Fibroblast of lung (primary cell): ENCODE measurements around the gene TMBIM6. TPM values are rescaled to one million over a fixed set of nuclear protein-coding genes. Genes with fewer than 3 reads are reported as not detected.

Source experiments
- DNase-seq, 2 donors: peaks; one replicate each; pipeline versions ENCODE4 v3.0.0 to v3.0.0-alpha.2; 2010; ENCODE audit warnings: low read depth in 2 of 2
- H2AFZ ChIP-seq: 2 replicates; pipeline ENCODE4 v1.5.1; 2012; ENCODE audit warnings: low read length, control low read depth, inconsistent platforms
- H3K27ac ChIP-seq: 2 replicates; pipeline ENCODE4 v1.5.1; 2011; ENCODE audit warnings: low read length, control low read depth; ENCODE audit not compliant: insufficient read depth
- H3K27me3 ChIP-seq: 2 replicates; pipeline ENCODE4 v1.5.1; 2011; ENCODE audit warnings: mild to moderate bottlenecking, low read length; ENCODE audit not compliant: control insufficient read depth, insufficient read depth
- H3K36me3 ChIP-seq: 2 replicates; pipeline ENCODE4 v1.5.1; 2011; ENCODE audit warnings: low read length; ENCODE audit not compliant: control insufficient read depth, insufficient read depth
- H3K4me1 ChIP-seq: 2 replicates; pipeline ENCODE4 v1.5.1; 2011; ENCODE audit warnings: low read length; ENCODE audit not compliant: control insufficient read depth, insufficient read depth; ENCODE audit errors: extremely low read depth
- H3K4me2 ChIP-seq: 2 replicates; pipeline ENCODE4 v1.5.1; 2011; ENCODE audit warnings: low read length, control low read depth; ENCODE audit not compliant: insufficient read depth; ENCODE audit errors: extremely low read depth
- H3K4me3 ChIP-seq, 4 experiments: fragments of 200-600 bp in 1 of 4; sonication (generic) in 1 of 4; replicated peaks in 1 of 4; 2 replicates each; pipeline ENCODE4 v1.5.1; 2011 to 2016; ENCODE audit warnings: low read length in 4 of 4, low read depth in 3 of 4, mild to moderate bottlenecking in 3 of 4, control low read depth in 2 of 4, inconsistent platforms in 1 of 4, mixed read lengths in 1 of 4; ENCODE audit not compliant: insufficient read depth in 1 of 4; ENCODE audit errors: control extremely low read depth in 1 of 4
- H3K79me2 ChIP-seq: 2 replicates; pipeline ENCODE4 v1.5.1; 2012; ENCODE audit warnings: mild to moderate bottlenecking, low read length, inconsistent platforms; ENCODE audit not compliant: control insufficient read depth, insufficient read depth
- H3K9ac ChIP-seq: 2 replicates; pipeline ENCODE4 v1.5.1; 2011; ENCODE audit warnings: mild to moderate bottlenecking, low read length, control low read depth; ENCODE audit not compliant: insufficient read depth
- H3K9me3 ChIP-seq: 2 replicates; pipeline ENCODE4 v1.5.1; 2012; ENCODE audit warnings: low read depth, low read length; ENCODE audit not compliant: control insufficient read depth, insufficient read depth
- H4K20me1 ChIP-seq: 2 replicates; pipeline ENCODE4 v1.5.1; 2011; ENCODE audit warnings: low read length; ENCODE audit not compliant: control insufficient read depth, insufficient read depth; ENCODE audit errors: extremely low read depth
- CTCF ChIP-seq, 2 donors: IDR thresholded peaks in 1 of 2; conservative IDR thresholded peaks in 1 of 2; 1 replicate in 1 of 2; 2 replicates in 1 of 2; pipeline ENCODE4 v1.5.1; 2011 to 2012; ENCODE audit warnings: low read length in 2 of 2, control low read depth in 1 of 2, inconsistent platforms in 1 of 2, low read depth in 1 of 2, mild to moderate bottlenecking in 1 of 2
- EZH2 ChIP-seq: IDR thresholded peaks from 2 replicates; pipeline ENCODE4 v1.5.1; 2012; ENCODE audit warnings: low read length, control low read depth, mild to moderate bottlenecking; ENCODE audit errors: missing control alignments
- polyA plus RNA-seq, 2 donors: library from polyadenylated mRNA; depleted of rRNA in 1 of 2; stranded (reverse) in 1 of 2; unstranded in 1 of 2; fragments of >200 nt; gene quantifications; 2 replicates each; pipeline ENCODE4 v1.2.1, GENCODE V29; 2011 to 2012; ENCODE audit warnings: missing spikeins in 1 of 2
- total RNA-seq: library from RNA; depleted of rRNA; stranded (reverse); fragments of >200 nt; gene quantifications from 2 replicates; pipeline ENCODE4 v1.2.1, GENCODE V29; 2014

TMBIM6 gene
- total and polyA plus RNA-seq, 2 donors (not counting 1 experiment from before 2014, with no cell fraction given): 432 to 879 TPM

GRCh38 chr12:49807991-49808580 lies 66.7 kb downstream of the TMBIM6 start:
- no peaks in the 10 kb centered on the region for H4K20me1 ChIP-seq
- no peak overlapping the region for H3K9ac ChIP-seq
- H3K27ac ChIP-seq: no peak overlapping the region
- H3K4me3 ChIP-seq: no peak overlapping the region
- peaks cover 16% of the 10 kb centered on the region for H3K36me3 ChIP-seq
- no peak overlapping the region for H2AFZ ChIP-seq
- H3K4me1 ChIP-seq: peaks cover 10% of the 10 kb centered on the region
- TF ChIP-seq EZH2 (no peak), CTCF (conservative IDR thresholded peaks at IDR 0.05 in 1 of 2, IDR thresholded peaks at IDR 0.05 in 1 of 2; ENCODE audit: low read depth in 1 of 2, low read length in 2 of 2) (no peak)
- no peaks in the 10 kb centered on the region for H3K9me3 ChIP-seq
- H3K79me2 ChIP-seq: peaks cover 10% of the 10 kb centered on the region
- H3K4me2 ChIP-seq: no peak overlapping the region
- DNase-seq: no peak
- no peaks in the 10 kb centered on the region for H3K27me3 ChIP-seq

GRCh38 chr12:49808686-49809380 lies 67.5 kb downstream of the TMBIM6 start:
- peak in 1 of 2 donors; percentile 33 for DNase-seq

More at GRCh38 chr12:49808686-49809380, 67.5 kb downstream of the TMBIM6 start:
- no peak overlapping the region for H3K4me2 ChIP-seq
- no peak for TF ChIP-seq EZH2
- TF ChIP-seq CTCF (conservative IDR thresholded peaks at IDR 0.05 in 1 of 2, IDR thresholded peaks at IDR 0.05 in 1 of 2; ENCODE audit: low read depth in 1 of 2, low read length in 2 of 2): no peak
- H2AFZ ChIP-seq: no peak overlapping the region
- H4K20me1 ChIP-seq: no peaks in the 10 kb centered on the region
- no peak overlapping the region for H3K4me3 ChIP-seq
- H3K4me1 ChIP-seq: peaks cover 10% of the 10 kb centered on the region
- H3K27ac ChIP-seq: no peak overlapping the region
- H3K79me2 ChIP-seq: peaks cover 10% of the 10 kb centered on the region
- no peaks in the 10 kb centered on the region for H3K27me3 ChIP-seq
- no peaks in the 10 kb centered on the region for H3K9me3 ChIP-seq
- no peak overlapping the region for H3K9ac ChIP-seq
- peaks cover 13% of the 10 kb centered on the region for H3K36me3 ChIP-seq
